ENCODE measurements around the gene PCDHB12.
"Not testable (repeated sequence)": the region's sequence is repeated elsewhere in the genome, so short reads cannot be mapped to it uniquely, and the experiment has no call there.

The PCDHB12 gene

DNA sequence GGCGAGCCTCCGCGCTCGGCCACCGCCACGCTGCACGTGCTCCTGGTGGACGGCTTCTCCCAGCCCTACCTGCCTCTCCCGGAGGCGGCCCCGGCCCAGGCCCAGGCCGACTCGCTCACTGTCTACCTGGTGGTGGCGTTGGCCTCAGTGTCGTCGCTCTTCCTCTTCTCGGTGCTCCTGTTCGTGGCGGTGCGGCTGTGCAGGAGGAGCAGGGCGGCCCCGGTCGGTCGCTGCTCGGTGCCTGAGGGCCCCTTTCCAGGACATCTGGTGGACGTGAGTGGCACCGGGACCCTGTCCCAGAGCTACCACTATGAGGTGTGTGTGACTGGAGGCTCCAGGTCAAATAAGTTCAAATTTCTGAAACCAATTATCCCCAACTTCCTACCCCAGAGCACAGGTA lies 2.3 kb downstream of the PCDHB12 start:
- not testable (repeated sequence) for DNase-seq

- DNase-seq, result not testable (repeated sequence)
These were observed 5.3 kb downstream of the PCDHB12 start, which contains the start of gene PCDHB13 for GRCh38 chr5:141213656-141214339. Gene PCDHB13, plus strand, starts transcription at chr5:141213919. Its CDS starts 205 bp downstream, at chr5:141214124.

GRCh38 chr5:141214583-141214982 lies 6.1 kb downstream of the PCDHB12 start:
- not testable (repeated sequence) for DNase-seq

DNA sequence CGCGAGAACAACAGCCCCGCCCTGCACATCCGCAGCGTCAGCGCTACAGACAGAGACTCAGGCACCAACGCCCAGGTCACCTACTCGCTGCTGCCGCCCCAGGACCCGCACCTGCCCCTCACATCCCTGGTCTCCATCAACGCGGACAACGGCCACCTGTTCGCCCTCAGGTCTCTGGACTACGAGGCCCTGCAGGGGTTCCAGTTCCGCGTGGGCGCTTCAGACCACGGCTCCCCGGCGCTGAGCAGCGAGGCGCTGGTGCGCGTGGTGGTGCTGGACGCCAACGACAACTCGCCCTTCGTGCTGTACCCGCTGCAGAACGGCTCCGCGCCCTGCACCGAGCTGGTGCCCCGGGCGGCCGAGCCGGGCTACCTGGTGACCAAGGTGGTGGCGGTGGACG lies 7.0 kb downstream of the PCDHB12 start:
- not testable (repeated sequence) for DNase-seq

DNA sequence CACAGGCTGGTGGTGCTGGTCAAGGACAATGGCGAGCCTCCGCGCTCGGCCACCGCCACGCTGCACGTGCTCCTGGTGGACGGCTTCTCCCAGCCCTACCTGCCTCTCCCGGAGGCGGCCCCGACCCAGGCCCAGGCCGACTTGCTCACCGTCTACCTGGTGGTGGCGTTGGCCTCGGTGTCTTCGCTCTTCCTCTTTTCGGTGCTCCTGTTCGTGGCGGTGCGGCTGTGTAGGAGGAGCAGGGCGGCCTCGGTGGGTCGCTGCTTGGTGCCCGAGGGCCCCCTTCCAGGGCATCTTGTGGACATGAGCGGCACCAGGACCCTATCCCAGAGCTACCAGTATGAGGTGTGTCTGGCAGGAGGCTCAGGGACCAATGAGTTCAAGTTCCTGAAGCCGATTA lies 7.5 kb downstream of the PCDHB12 start:
- not testable (repeated sequence) for DNase-seq

- no peak for DNase-seq
These were observed 14.7 kb downstream of the PCDHB12 start, which contains the start of gene PCDHB14 for GRCh38 chr5:141223112-141223783. Gene PCDHB14, plus strand, starts transcription at chr5:141223343. Its CDS starts 163 bp downstream, at chr5:141223506.

- DNase-seq, result not testable (repeated sequence)
These were observed 16.3 kb downstream of the PCDHB12 start for GRCh38 chr5:141224844-141225243.

DNA sequence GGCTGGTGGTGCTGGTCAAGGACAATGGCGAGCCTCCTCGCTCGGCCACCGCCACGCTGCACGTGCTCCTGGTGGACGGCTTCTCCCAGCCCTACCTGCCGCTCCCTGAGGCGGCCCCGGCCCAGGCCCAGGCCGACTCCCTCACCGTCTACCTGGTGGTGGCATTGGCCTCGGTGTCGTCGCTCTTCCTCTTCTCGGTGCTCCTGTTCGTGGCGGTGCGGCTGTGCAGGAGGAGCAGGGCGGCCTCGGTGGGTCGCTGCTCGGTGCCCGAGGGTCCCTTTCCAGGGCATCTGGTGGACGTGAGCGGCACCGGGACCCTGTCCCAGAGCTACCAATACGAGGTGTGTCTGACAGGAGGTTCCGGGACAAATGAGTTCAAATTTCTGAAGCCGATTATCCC lies 16.9 kb downstream of the PCDHB12 start:
- not testable (repeated sequence) for DNase-seq

- DNase-seq, result no peak
These were observed 25.7 kb downstream of the PCDHB12 start for GRCh38 chr5:141234109-141234667.

DNA sequence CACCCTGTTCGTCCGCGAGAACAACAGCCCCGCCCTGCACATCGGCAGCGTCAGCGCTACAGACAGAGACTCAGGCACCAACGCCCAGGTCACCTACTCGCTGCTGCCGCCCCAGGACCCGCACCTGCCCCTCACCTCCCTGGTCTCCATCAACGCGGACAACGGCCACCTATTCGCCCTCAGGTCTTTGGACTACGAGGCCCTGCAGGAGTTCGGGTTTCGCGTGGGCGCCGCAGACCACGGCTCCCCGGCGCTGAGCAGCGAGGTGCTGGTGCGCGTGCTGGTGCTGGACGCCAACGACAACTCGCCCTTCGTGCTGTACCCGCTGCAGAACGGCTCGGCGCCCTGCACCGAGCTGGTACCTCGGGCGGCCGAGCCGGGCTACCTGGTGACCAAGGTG lies 27.4 kb downstream of the PCDHB12 start:
- not testable (repeated sequence) for DNase-seq

DNA sequence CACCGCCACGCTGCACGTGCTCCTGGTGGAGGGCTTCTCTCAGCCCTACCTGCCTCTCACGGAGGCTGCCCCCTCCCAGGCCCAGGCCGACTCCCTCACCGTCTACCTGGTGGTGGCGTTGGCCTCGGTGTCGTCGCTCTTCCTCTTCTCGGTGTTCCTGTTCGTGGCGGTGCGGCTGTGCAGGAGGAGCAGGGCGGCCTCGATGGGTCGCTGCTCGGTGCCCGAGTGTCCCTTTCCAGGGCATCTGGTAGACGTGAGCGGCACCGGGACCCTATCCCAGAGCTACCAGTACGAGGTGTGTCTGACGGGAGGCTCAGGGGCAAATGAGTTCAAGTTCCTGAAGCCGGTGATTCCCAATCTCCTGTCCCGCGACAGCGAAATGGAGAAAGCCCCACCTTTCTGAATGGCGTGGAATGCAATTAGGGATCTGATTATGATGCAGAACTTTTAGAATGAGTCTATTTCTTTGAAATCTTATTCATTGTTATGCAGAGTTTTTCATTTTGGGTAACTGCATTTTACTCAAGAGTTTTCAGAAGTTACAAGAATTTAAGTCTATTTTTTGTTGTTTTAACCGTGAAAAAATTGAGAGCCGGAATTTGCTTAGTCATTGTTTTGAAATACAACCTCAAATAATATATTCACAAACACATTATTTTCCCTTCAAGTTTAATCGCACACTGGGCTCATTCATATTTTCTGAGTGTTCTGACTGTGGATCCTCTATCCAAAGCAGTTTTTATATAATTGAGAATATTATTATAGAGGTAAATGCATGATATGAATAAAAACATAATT lies 28.2 kb downstream of the PCDHB12 start:
- no peak for DNase-seq

- no peak for DNase-seq
These were observed 33.0 kb downstream of the PCDHB12 start for GRCh38 chr5:141241496-141241895.

DNA sequence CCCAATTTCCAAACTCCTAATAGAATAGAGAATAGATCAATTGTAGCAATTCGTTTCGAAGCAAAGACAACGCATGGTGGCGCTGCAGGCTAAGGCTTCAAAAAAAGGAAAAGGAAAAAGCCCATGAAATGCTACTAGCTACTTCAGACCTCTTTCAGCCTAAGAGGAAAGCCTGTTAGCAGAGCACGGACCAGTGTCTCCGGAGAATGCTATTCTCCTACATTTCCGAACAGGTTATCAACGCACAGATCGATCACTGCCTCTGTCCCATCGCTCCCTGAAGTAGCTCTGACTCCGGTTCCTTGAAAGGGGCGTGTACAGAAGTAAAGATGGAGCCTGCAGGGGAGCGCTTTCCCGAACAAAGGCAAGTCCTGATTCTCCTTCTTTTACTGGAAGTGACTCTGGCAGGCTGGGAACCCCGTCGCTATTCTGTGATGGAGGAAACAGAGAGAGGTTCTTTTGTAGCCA lies 36.8 kb downstream of the PCDHB12 start, which contains the start of gene PCDHB15:
TSS of gene PCDHB15 (plus strand) at position 146 of the 468 bp plus-strand sequence. CDS start at position 330, 184 bp downstream.
- DNase-seq, result no peak

- DNase-seq, result not testable (repeated sequence)
These were observed 38.5 kb downstream of the PCDHB12 start for GRCh38 chr5:141246971-141247370.

DNA sequence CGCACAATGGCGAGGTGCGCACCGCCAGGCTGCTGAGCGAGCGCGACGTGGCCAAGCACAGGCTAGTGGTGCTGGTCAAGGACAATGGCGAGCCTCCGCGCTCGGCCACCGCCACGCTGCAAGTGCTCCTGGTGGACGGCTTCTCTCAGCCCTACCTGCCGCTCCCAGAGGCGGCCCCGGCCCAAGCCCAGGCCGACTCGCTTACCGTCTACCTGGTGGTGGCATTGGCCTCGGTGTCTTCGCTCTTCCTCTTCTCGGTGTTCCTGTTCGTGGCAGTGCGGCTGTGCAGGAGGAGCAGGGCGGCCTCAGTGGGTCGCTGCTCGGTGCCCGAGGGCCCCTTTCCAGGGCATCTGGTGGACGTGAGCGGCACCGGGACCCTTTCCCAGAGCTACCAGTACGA lies 38.9 kb downstream of the PCDHB12 start:
- not testable (repeated sequence) for DNase-seq

DNA sequence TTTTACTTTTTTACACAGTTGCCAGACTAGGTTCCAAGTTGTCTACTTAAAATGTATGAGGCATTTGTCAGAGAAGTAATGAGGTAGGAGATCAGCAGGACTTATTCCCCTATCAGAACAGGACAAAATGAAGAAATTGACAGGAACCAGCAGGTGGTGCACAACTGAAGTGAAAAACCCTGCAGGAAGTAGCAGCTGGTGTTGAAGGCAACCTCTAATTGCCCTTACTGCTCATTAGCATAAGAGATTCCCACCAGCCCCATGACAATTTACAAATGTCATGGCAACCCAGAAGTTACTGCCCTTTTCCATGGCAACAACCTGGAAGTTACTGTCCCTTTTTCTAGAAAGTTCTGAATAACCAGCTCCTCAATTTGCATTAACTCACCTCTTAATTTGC lies 42.1 kb downstream of the PCDHB12 start:
- no peak for DNase-seq

GRCh38 chr5:141258464-141258863 lies 49.9 kb downstream of the PCDHB12 start:
- DNase-seq, result no peak

DNA sequence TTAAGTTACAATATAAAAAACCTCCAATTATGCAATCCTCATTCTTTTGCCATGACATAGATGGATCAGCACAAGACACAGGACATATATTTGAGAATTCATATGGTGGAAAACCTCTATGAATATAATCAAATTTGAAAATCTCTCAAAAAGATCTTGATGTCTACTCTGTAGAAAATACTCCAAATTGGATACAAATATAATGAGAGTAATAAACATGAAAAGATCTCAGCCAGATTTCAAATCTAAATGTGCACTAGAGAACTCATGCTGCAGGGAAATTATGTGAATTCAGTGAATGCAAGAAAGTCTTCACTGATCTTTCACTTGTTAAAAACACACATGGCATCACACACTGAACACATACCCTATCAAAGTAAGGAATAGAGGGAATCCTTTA lies 50.4 kb downstream of the PCDHB12 start:
- no peak for DNase-seq

GRCh38 chr5:141260458-141261237 lies 52.1 kb downstream of the PCDHB12 start:
- DNase-seq, result no peak

GRCh38 chr5:141261238-141261546 lies 52.7 kb downstream of the PCDHB12 start:
- no peak for DNase-seq

Data from activated naive CD4-positive, alpha-beta T cell (primary cell).